B cell (primary cell): Measurements from ENCODE around the gene RRAS2. TPM values are rescaled to one million over a fixed set of nuclear protein-coding genes. Genes with fewer than 3 reads are reported as not detected.

Experiments
- ATAC-seq: fragments of 200-7000 bp; cut with Tn5 transposase; one replicate; pipeline ENCODE4 v1.10.0; 2021; ENCODE audit warnings: low read depth, mild to moderate bottlenecking, moderate number of reproducible peaks, moderate library complexity
- CTCF ChIA-PET: fragments of 350-600 bp; sonication (Branson Sonifier 250); formaldehyde crosslinking; loops from one replicate; lab custom pipeline; 2021; ENCODE audit warnings: antibody characterized with exemption, inconsistent platforms; lab: Charles Lee
- POLR2A ChIA-PET: fragments of 350-600 bp; sonication (Branson Sonifier 250); formaldehyde crosslinking; loops from one replicate; lab custom pipeline; 2021; ENCODE audit warnings: antibody characterized with exemption; lab: Charles Lee
- DNase-seq: peaks from one replicate; pipeline ENCODE4 v3.0.0; 2013
- H2AFZ ChIP-seq: 2 replicates; pipeline ENCODE4 v1.6.1; 2012; ENCODE audit warnings: mild to moderate bottlenecking, low read depth, low read length; ENCODE audit not compliant: insufficient read depth, poor library complexity, severe bottlenecking
- H3K27ac ChIP-seq, 2 donors: 1 replicate in 1 of 2; 2 replicates in 1 of 2; pipeline ENCODE4 v1.5.1; 2012 to 2013; ENCODE audit warnings: low read length in 2 of 2, mild to moderate bottlenecking in 2 of 2, moderate library complexity in 1 of 2
- H3K27me3 ChIP-seq, 4 experiments: fragments of 200-600 bp in 1 of 4; sonication (generic) in 1 of 4; replicated peaks in 1 of 4; 1 replicate in 2 of 4; 2 replicates in 2 of 4; pipeline versions ENCODE4 v1.6.1 to v1.7.0; 2013 to 2016; ENCODE audit warnings: low read length in 3 of 4, mild to moderate bottlenecking in 2 of 4, mixed read lengths in 1 of 4, moderate library complexity in 1 of 4; ENCODE audit not compliant: insufficient read depth in 4 of 4, control insufficient read depth in 3 of 4; ENCODE audit errors: control extremely low read depth in 1 of 4
- H3K36me3 ChIP-seq, 2 experiments: replicated peaks in 1 of 2; 1 replicate in 1 of 2; 2 replicates in 1 of 2; pipeline versions ENCODE4 v1.6.1 to v1.7.1; 2013; ENCODE audit warnings: low read length in 1 of 2; ENCODE audit not compliant: insufficient read depth in 2 of 2, control insufficient read depth in 1 of 2; ENCODE audit errors: control extremely low read depth in 1 of 2, extremely low read depth in 1 of 2
- H3K4me1 ChIP-seq, 2 donors: fragments of 200-600 bp in 1 of 2; sonication (generic) in 1 of 2; 1 replicate in 1 of 2; 2 replicates in 1 of 2; pipeline versions ENCODE4 v1.5.1 to v1.6.1; 2013 to 2017; ENCODE audit warnings: low read length in 2 of 2; ENCODE audit not compliant: control insufficient read depth in 2 of 2, insufficient read depth in 2 of 2
- H3K4me2 ChIP-seq: replicated peaks from 2 replicates; pipeline ENCODE3; 2012; ENCODE audit warnings: mild to moderate bottlenecking, low read depth, low read length; ENCODE audit not compliant: poor library complexity, severe bottlenecking
- H3K4me3 ChIP-seq, 5 experiments: fragments of 200-600 bp in 1 of 5; sonication (generic) in 1 of 5; 1 replicate in 3 of 5; 2 replicates in 2 of 5; pipeline versions ENCODE4 v1.5.1 to v1.7.0; 2011 to 2016; ENCODE audit warnings: low read length in 4 of 5, mild to moderate bottlenecking in 4 of 5, low read depth in 2 of 5, control low read depth in 1 of 5, moderate library complexity in 1 of 5; ENCODE audit not compliant: insufficient read depth in 1 of 5; ENCODE audit errors: control extremely low read depth in 1 of 5, extremely low read depth in 1 of 5
- H3K79me2 ChIP-seq: fragments of 200-600 bp; sonication (generic); one replicate; pipeline ENCODE4 v1.6.0; 2016; ENCODE audit warnings: low read length; ENCODE audit not compliant: control insufficient read depth, insufficient read depth
- H3K9ac ChIP-seq: fragments of 200-600 bp; sonication (generic); 2 replicates; pipeline ENCODE4 v1.6.1; 2017; ENCODE audit warnings: mild to moderate bottlenecking, low read length, moderate library complexity
- H3K9me3 ChIP-seq, 3 donors: one replicate each; pipeline versions ENCODE4 v1.6.1 to v1.7.1; 2013; ENCODE audit warnings: low read length in 2 of 3; ENCODE audit not compliant: control insufficient read depth in 2 of 3, insufficient read depth in 1 of 3; ENCODE audit errors: control extremely low read depth in 1 of 3
- H4K20me1 ChIP-seq: 2 replicates; pipeline ENCODE4 v1.6.0; 2012; ENCODE audit warnings: mild to moderate bottlenecking, low read length; ENCODE audit not compliant: insufficient read depth, control insufficient read depth, poor library complexity, severe bottlenecking
- H3K27ac Mint-ChIP-seq: one replicate; pipeline ENCODE4 v1.8.0; 2021; ENCODE audit warnings: mixed read lengths
- H3K27me3 Mint-ChIP-seq: one replicate; pipeline ENCODE4 v1.8.0; 2021; ENCODE audit warnings: mixed read lengths
- H3K4me1 Mint-ChIP-seq: one replicate; pipeline ENCODE4 v1.8.0; 2021; ENCODE audit warnings: mixed read lengths
- H3K4me3 Mint-ChIP-seq: one replicate; pipeline ENCODE4 v1.8.0; 2021; ENCODE audit warnings: mixed read lengths
- H3K9me3 Mint-ChIP-seq: one replicate; pipeline ENCODE4 v1.8.0; 2022; ENCODE audit warnings: mixed read lengths; ENCODE audit not compliant: insufficient read depth
- EZH2 ChIP-seq: IDR thresholded peaks from 2 replicates; pipeline ENCODE4 v1.6.1; 2012; ENCODE audit warnings: borderline replicate concordance, low read depth, mild to moderate bottlenecking, moderate library complexity, low read length; ENCODE audit not compliant: insufficient read depth, poor library complexity, severe bottlenecking
- WGBS: methylation state at CpG from one replicate; pipeline ENCODE4 v1.1.5; 2013; ENCODE audit warnings: missing lambda C conversion rate; ENCODE audit not compliant: insufficient coverage; 5-methylcytosine and 5-hydroxymethylcytosine counted together
- intact Hi-C: fragments of 100-400 bp; cut with micrococcal nuclease; formaldehyde crosslinking; loops from one replicate; pipeline ENCODE4 v1.10.0; 2022
- polyA plus RNA-seq: library from polyadenylated mRNA; depleted of rRNA; stranded (reverse); fragments of >200 nt; gene quantifications from 2 replicates; pipeline ENCODE4 v1.2.3, GENCODE V29; 2012
- total RNA-seq, 2 donors: library from RNA; stranded (reverse); fragments of 120-200 nt in 1 of 2; gene quantifications; 1 replicate in 1 of 2; 2 replicates in 1 of 2; pipeline versions ENCODE4 v1.2.3 to v1.2.4, GENCODE V29; 2013 to 2022
- TF ChIP-seq, protein P1 (sequence below): fragments of 200-600 bp; IDR thresholded peaks from one replicate; pipeline ENCODE4 v1.8.0; 2022; ENCODE audit warnings: antibody characterized with exemption, mild to moderate bottlenecking

RRAS2 gene
- total and polyA plus RNA-seq, 2 donors (not counting 1 experiment from before 2014, with no cell fraction given), result 31.8 to 72.4 TPM

DNA sequence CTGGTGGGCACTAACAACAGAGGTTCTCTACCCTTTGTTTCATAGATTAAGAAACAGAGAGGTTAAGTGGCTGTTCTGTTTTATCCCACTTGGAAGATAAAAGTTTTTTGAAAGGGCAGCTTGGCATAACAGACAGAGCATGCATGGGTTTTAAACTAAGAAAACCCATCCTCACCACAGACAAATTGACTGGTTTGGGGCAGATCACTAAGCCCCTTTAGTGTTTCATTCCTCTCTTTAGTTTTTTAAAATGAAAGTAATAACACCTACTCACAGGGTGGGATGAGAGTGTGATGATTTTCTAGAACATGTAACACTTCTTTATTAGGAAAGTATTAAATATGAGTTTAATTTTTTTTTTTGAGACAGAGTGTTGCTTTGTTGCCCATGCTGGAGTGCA is 12.3 kb upstream of the RRAS2 start:
- ChIA-PET CTCF (interaction anchor here (5.0 kb wide), 1 partner anchor 70 kb away, joined by 19 read pairs; no protein-coding TSS in a partner anchor), POLR2A (interaction anchor here (0.8 kb wide), 1 partner anchor 10 kb away, joined by 3 read pairs; no protein-coding TSS in a partner anchor)
- Mint-ChIP-seq H3K4me3 (no peak overlapping the region), H3K9me3 (no peaks in the 10 kb centered on the region), H3K27me3 (no peaks in the 10 kb centered on the region), H3K27ac (no peak overlapping the region), H3K4me1 (peaks cover 30% of the 10 kb centered on the region)
- H3K27ac ChIP-seq, result no peak overlapping the region
- ATAC-seq (no peak), DNase-seq (no peak)
- no peaks in the 10 kb centered on the region for H3K79me2 ChIP-seq
- H3K27me3 ChIP-seq, result no peaks in the 10 kb centered on the region
- H3K4me1 ChIP-seq, result peaks cover 18 to 20% of the 10 kb centered on the region in 2 donors
- H3K4me2 ChIP-seq, result no peak overlapping the region
- H3K36me3 ChIP-seq, result no peaks in the 10 kb centered on the region
- H3K9me3 ChIP-seq, result no peaks in the 10 kb centered on the region
- no peak overlapping the region for H3K9ac ChIP-seq
- H4K20me1 ChIP-seq, result no peaks in the 10 kb centered on the region
- H3K4me3 ChIP-seq, result no peak overlapping the region
- TF ChIP-seq EZH2, result no peak
- TF ChIP-seq, protein P1, sequence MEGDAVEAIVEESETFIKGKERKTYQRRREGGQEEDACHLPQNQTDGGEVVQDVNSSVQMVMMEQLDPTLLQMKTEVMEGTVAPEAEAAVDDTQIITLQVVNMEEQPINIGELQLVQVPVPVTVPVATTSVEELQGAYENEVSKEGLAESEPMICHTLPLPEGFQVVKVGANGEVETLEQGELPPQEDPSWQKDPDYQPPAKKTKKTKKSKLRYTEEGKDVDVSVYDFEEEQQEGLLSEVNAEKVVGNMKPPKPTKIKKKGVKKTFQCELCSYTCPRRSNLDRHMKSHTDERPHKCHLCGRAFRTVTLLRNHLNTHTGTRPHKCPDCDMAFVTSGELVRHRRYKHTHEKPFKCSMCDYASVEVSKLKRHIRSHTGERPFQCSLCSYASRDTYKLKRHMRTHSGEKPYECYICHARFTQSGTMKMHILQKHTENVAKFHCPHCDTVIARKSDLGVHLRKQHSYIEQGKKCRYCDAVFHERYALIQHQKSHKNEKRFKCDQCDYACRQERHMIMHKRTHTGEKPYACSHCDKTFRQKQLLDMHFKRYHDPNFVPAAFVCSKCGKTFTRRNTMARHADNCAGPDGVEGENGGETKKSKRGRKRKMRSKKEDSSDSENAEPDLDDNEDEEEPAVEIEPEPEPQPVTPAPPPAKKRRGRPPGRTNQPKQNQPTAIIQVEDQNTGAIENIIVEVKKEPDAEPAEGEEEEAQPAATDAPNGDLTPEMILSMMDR, result no peak
- intact Hi-C loops, result no loop called here
- no peak overlapping the region for H2AFZ ChIP-seq

DNA sequence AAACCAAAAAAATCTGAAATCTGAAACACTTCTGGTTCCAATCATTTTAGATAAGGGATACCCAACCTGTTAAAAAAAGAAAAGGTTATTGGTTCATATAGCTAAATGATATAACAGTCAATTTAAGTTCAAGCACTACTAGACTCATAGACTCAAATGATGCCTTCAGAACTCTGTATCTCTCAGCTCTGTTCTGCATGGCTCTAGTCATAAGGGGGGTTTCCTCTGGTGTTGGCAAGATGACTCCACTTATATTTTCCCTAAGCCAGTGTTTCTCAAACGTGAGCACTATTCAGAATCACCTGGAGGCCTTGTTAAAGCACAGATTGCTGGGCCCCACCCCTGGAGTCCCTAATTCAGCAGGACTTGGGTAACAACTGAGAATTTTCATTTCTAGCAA is 11.5 kb upstream of the RRAS2 start:
- no peak for TF ChIP-seq EZH2
- TF ChIP-seq, protein P1, result no peak
- Histone ChIP-seq H3K27me3 (no peaks in the 10 kb centered on the region), H3K9ac (no peak overlapping the region), H3K4me3 (no peak overlapping the region), H3K4me2 (peak overlapping the region; percentile 55), H3K9me3 (no peaks in the 10 kb centered on the region), H2AFZ (no peak overlapping the region), H3K79me2 (no peaks in the 10 kb centered on the region), H4K20me1 (no peaks in the 10 kb centered on the region), H3K27ac (no peak overlapping the region), H3K4me1 (peaks cover 18 to 20% of the 10 kb centered on the region in 2 donors), H3K36me3 (no peaks in the 10 kb centered on the region)
- CTCF ChIA-PET, result interaction anchor here (1.4 to 5.0 kb wide), 3 partner anchors 66 to 85 kb away, joined by 3 to 19 read pairs (median 14); no protein-coding TSS in a partner anchor
- POLR2A ChIA-PET, result interaction anchor here (0.6 to 0.8 kb wide), 2 partner anchors 9 to 42 kb away, joined by 3 read pairs; no protein-coding TSS in a partner anchor
- no peak for ATAC-seq
- intact Hi-C loops, result no loop called here
- H3K9me3 Mint-ChIP-seq, result no peaks in the 10 kb centered on the region
- H3K27me3 Mint-ChIP-seq, result no peaks in the 10 kb centered on the region
- WGBS, result 60% methylated on average over 1 of the region's 1 CpG
- DNase-seq, result no peak
- H3K27ac Mint-ChIP-seq, result no peak overlapping the region
- no peak overlapping the region for H3K4me3 Mint-ChIP-seq
- peaks cover 30% of the 10 kb centered on the region for H3K4me1 Mint-ChIP-seq
